Frontal cortex (tissue), 4 donors: ENCODE results near the gene ETNK2. TPM values are rescaled to one million over a fixed set of nuclear protein-coding genes. Genes with fewer than 3 reads are reported as not detected.
A peak's percentile ranks its signal among the peaks of the same experiment; 100 is the strongest.

Experiments used
- DNase-seq, 2 donors: peaks; one replicate each; pipeline ENCODE4 v3.0.0; 2012; ENCODE audit warnings: low spot score in 2 of 2
- FAIRE-seq: peaks from 2 replicates; lab custom pipeline; 2012; peaks lifted over from hg19 to GRCh38; lab: Jason Lieb, UNC
- total RNA-seq: library from RNA; depleted of rRNA; stranded (reverse); fragments of >200 nt; gene quantifications from one replicate; pipeline ENCODE4 v1.2.3, GENCODE V29; 2014
- donor health status: control.
- donor health status: control.
- donor health status: control.

Gene ETNK2, protein sequence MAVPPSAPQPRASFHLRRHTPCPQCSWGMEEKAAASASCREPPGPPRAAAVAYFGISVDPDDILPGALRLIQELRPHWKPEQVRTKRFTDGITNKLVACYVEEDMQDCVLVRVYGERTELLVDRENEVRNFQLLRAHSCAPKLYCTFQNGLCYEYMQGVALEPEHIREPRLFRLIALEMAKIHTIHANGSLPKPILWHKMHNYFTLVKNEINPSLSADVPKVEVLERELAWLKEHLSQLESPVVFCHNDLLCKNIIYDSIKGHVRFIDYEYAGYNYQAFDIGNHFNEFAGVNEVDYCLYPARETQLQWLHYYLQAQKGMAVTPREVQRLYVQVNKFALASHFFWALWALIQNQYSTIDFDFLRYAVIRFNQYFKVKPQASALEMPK
- total RNA-seq = 31.0 TPM

DNA sequence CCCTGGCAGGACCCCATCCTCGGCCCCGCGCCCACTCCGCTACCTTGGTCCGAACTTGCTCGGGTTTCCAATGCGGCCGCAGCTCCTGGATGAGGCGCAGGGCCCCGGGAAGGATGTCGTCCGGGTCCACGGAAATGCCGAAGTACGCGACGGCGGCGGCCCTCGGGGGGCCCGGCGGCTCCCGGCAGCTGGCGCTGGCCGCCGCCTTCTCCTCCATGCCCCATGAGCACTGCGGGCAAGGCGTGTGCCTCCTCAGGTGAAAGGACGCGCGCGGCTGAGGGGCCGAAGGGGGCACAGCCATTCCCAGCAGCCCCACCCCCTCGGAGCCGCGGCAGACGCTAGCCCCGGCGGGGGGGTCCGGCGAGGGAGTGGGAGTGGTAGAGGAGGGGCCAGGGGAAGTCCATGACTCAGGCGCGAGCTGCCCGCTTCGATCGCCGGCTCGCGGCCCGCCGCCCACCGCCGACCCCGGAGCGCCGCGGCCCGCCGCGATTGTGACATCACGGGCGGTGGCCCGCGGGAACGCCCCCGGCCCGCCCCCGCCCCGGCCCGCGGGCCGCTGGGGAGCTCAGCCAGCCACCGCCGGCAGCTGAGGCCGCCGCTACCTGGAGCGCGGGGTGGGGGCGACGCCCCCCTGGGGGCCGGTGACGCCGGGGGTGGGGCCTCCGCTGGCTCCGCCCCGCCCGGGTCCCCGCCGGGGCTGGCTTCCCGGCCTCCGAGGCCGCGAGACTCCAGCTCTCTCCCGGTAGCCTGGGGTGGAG is at the start of gene ETNK2:
TSS of gene ETNK2 (minus strand) at position 493 of the 758 bp plus-strand sequence. CDS start at position 301, 192 bp downstream.
- FAIRE-seq = no peak
- DNase-seq = peak; percentile 71 to 92

DNA sequence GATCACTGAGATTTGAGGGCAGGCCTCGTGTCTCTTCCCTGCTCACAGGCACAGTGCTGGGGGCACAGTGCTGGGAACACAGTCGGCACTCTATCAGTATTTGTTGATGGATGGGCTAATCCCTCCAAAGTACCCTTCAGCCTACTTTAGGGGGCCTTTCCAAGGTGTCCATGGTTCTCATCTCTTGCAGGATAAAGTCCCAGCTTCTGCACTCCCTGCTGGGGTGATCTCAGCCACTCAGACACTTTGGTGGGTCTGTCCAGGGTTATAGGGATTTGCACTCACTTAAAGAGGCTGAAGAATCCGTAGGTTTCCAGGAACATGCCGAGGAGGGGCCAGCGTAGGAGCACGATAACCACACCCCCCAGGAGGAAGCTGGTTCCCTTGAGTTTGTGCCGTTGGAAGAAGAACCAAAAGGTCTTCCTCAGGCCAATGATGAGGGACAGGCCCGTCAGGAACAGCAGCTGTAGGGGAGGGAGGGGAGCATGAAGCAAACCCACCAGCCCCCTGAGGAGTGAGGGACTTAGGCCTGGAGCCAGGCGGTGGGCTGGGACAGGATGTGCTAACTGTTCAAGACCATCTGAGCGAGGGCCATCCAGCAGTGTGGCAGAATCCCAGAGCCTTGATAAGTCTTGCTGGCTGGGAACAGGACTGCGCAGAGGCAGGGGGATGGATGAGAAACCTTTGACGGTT is 49.6 kb upstream of the ETNK2 start:
- DNase-seq (no peak), FAIRE-seq (no peak)

DNA sequence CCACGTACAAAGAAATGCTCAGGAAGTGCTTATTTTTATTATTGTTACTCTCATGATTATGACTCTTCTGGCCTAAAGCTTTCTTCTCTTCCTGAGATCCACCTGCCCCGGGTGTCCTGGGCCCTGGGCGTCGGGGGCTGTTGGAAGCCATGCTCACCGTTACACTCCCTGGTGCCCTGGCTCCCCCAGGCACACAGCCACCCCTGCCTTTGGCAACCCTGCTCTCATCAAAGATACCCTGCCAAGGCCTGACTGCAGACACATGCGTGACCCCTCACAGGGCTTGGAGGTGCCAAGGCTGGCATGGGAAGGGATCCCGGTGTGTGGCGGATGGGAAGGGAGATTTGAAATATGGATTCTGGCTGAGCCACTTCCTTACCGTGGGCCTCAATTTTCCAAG is 47.7 kb upstream of the ETNK2 start:
- DNase-seq = no peak
- no peak for FAIRE-seq

DNA sequence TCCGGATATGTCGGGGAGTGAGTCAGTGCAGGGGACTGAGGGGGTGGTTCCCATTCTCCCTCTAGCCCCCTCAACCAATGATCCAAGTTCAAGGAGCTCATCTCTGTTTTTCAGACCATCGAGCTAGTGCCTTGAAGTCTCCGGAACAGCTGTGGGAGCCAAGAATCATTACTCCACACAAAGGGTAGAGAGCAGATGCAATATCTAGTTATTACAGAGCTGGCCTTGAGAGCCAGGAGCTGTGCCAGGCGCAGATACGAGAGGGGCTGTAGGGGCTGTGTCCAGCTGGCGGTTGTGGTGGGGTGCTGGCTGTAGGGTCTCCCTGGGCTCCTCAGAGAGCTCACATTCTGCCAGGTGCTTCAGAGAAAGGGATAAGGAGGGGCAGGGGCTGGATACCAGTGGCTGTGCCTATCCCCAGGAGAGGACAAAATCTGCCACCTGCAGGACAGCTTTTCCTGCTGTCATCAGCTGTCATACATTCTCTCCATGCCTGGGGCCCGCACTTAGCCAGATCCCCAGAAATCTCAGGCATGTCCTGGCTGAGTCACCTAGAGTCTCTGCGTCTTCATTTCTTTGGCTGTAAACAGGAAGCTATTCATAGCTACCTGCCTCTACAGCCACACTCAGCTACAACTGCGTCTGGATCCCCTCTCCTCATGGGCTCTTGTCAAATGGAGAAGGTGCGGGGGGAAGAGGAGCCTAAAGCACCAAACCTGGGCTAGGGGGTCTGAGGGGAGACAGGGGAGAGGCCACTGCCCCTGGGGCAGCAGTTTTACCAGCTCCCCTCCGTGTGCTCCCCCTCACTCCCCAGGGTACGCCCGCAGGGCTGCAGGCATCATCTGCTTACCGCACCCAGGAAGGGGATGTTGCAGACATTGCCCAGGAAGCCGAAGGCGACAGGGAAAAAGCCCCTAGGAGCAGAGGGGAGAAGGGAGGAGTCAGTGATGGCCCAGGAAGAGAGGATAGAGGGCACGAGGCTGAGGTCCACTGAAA is 46.8 kb upstream of the ETNK2 start:
- no peak for FAIRE-seq
- DNase-seq = peak in 1 of 2 donors; percentile 41

DNA sequence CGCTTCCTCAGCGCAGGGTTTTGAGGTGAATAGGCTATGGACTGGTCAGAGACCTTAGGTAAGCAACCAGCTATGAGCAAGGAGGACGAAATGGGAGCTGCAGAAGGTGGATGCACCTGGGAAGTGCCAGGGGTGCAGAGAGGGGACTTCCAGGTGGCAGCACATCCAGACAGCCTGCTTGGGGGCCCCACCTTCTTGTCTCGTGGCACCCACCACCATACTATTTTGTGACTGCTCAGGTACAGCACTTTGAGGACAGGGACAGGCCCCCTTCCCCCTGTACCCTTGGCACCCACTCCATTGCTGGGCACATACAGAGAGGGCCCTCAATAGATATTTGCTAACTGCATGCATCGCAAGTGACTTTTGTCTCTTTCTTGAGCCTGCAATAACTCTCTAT is 45.2 kb upstream of the ETNK2 start:
- FAIRE-seq = no peak

DNA sequence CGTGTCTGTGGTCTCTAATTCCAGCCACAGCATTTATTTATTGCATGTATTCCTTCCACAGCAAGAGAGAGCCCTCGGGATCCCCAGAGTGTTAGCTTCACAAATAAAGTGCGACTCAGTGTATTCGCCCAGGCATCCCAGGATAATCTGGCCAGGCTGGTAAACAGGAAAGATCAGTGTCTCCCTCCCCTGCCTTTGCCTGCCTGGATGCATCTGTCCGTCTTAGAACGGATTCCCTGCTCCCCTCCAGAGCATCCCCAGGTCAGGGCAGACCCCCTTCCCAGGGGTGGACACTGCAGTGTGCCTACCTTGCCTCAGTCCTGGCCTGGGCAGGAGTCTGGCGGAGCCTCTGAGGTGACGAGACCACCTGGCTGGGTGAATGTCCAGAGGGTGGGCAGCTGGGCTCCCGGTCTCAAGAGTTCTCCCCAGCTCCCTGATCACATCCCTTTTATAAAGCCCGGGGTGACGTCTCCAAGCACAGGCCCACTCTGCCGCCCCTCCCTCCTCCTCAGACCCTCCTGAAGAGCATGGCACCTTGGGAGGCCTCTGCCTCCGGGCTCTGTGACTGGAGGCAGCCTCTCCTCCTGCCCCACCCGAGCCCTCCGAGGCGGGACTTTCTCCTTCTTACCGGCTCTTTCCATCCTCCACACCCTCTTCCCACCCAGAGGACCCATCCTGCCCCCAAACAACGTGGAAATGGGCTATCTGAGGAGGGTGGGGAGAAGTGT is 44.4 kb upstream of the ETNK2 start, which contains the start of gene KISS1:
TSS of gene KISS1 (minus strand) at position 424 of the 728 bp plus-strand sequence. CDS start 3,615 bp downstream, outside the sequence.
- no peak for DNase-seq
- FAIRE-seq = no peak

More for the DNA sequence above, 45.2 kb upstream of the ETNK2 start:
- DNase-seq = no peak

DNA sequence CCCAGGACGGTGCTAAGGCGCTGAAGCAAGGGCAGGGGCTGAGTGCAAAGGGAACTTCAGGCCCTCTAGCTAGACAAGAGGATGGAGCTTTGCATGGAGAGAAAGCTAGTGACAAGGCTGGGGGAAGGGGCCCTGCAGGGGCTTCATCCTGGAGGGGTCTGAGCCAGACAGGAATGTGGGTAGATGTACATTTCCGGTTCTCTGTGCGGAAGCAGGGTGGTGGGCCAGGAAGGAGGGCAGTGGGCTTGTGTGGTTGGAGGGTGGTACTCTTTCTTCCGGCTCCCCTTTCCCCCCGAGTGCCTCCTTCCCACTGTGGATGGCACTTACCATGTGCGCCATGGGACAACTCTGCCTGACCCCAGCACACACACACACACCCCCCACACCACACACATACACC is 42.9 kb upstream of the ETNK2 start:
- DNase-seq (no peak), FAIRE-seq (no peak)

DNA sequence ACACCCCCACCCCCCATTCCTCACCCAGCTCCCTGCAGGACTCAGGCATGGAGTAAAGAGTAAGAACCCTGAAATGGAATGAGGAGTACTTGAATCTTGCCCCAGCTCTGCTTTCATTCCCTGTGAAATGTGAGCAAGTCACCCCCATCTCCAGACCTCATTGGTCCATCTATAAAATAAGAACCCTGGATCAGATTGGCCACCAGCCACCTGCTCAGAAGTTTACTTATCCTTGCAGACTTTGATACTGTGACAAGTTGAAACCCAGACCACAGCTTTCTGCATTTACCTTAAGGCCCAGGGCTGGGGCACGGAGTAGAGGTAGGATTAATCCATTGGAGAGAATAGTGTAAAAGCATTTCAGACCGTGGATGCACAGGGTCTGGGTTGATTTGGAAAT is 42.2 kb upstream of the ETNK2 start:
- DNase-seq = no peak
- no peak for FAIRE-seq

DNA sequence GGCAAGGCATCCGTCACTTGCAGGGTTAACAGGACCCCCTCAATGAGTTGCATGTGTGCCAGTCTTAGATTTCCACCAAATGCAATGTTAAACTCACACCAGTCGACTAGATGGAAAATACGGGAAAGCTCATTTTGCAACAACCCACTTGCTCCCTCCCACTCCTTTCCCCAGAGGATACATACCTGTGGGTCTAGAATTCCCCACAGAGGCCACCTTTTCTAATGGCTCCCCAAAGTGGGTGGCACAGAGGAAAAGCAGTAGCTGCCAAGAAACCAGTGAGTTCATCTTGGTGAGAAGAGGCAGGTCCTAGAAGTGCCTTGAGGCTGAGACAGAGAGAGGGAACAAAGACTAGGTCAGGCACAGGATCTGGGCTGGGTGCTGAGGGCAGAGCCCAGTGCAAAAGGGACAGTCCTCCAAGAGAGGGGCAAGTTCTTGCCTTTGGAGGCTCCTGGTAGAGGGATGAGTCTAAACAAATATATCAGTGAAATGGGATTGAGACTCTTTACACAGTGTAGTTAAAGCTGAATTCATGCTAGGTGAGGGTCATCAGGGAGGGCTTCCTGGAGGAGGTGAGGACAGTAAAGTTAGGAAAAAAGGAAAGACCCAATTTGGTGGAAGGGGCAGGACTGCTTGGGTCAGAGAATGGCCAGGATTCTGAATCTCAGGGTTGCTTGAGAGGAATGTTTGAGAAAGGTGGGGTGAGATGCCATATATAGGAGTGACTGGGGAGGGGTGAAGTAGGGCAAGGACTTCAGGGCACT is 40.9 kb upstream of the ETNK2 start:
- DNase-seq (no peak), FAIRE-seq (no peak)

DNA sequence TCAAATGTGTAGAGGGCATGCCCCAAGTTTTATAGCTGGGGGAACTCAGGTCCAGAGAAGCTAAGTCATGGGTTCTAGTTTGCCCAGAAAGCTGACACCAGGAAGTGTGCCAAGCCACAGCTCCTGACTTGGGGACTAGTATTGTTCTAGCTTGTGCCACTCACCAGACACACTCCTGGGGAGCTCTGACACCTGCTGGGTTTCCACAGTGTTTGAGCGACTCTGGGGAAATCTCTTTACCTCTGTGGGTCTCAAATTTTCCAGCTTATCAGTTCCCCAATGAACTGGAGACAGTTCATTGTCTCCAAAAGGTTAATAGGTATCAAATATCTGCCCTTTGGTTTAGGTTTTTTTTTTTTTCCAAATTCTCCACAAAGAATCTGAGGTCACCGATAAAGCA is 40.2 kb upstream of the ETNK2 start:
- DNase-seq = no peak
- FAIRE-seq = no peak

DNA sequence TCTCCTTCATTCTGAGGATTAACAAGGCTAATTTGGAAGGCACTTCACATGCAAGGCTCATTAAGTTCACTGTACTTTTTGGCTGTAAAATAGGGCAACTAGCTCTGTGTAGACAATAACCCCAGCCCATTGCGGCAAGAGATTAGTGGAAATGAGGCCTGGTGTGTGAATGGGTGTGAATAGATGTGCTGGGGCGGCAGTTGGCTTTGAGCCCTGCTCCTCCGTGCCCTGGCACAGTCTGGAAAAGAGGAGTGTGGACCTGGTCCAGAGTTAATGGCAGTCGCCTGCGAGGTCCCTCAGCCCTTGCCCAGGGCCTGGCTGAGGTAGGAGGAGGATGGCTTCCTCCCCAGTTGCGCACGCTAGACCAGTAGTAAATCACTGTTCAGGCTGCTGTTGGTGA is 39.6 kb upstream of the ETNK2 start:
- no peak for FAIRE-seq
- peak; percentile 41 to 51 for DNase-seq

DNA sequence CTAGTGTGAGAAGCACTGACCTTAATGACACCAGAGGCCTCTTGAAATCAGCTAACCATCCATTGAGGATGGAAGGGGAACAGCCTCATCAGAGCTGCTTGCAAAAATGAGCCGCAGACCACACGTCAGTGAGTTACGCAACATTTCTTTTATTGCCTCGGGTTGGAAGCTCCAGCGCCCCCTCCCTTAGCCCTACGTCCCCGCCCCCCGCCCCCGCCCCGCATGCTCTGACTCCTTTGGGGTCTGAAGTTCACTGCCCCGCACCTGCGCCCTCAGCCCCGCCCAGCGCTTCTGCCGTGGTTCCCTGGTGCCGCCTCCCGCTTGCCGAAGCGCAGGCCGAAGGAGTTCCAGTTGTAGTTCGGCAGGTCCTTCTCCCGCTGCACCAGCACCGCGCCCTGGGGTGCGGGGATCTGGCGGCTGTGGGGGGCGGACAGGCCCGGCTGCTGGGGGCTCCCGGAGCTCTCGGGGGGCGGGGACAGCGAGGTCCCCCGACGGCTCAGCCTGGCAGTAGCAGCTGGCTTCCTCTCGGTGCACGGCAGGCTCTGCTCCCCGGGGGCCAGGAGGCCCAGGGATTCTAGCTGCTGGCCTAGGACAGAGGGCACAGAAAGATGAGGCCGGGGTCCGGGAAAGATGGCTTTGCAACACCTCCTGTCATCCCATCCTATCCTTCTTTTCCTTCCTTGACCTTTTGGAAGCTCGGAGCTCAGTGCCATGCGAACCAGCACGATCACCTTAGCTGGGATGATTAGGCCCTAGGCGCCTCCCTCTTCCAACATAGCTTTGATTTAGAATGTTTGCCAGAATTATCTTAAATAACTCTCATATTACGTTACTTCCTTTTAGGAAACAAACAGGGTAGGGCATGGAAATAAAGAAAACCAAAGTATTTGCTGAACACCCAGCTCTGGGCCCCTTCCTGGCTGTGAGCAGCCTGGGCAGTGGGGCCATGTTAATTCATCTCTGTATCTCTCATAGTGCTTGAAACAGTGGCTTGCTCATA is 38.7 kb upstream of the ETNK2 start:
- DNase-seq = peak in 1 of 2 donors; percentile 43
- FAIRE-seq = no peak

DNA sequence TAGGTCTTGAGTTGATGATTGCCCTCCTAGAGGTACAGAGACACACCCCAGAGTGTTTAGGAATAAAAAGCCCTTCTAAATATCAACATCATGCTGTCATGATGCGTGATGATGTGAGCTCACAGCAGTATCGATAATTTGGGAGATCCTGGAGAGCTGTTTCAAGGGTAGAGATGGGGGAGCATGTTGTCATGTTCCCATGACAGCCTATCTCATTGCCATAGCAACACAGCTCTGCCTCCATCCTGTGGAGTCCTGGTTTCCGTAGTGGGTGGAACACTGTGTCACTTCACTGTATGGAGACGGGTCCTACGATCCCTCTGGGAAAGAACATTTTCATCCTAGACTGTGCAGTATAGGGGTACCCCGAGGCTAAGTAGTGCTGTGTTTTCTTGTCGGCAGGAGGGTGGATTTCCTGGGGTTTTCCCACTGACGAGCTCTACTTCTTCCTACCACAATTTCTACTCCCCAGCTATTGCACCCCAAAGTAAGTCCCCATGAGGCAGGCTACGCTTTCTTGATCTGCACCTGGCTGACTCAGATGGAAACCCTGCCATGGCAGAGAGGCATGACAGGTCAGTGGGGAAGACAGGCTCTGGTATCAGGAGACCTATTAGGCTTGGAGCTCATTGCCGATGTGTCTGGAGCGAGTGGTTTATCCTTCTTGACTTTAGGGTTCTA is 37.3 kb upstream of the ETNK2 start:
- DNase-seq (peak in 1 of 2 donors; percentile 55), FAIRE-seq (no peak)

DNA sequence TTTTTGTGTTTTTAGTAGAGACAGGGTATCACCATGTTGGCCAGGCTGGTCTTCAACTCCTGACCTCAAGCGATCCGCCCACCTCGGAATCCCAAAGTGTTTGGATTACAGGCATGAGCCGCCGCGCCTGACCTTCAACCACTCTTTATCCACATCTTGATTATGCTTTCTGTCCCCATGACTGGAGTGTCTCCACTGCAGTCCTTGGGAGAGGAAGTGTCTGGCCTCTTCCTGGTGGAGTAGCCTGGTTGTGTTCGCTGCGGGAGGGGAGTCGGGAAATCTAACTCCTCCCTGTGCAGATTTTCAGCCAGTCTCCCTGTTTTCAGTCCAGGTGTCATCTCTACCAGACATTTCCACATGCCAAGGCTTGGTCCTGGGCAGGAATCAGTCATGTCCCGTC is 34.8 kb upstream of the ETNK2 start:
- no peak for DNase-seq
- FAIRE-seq = no peak

DNA sequence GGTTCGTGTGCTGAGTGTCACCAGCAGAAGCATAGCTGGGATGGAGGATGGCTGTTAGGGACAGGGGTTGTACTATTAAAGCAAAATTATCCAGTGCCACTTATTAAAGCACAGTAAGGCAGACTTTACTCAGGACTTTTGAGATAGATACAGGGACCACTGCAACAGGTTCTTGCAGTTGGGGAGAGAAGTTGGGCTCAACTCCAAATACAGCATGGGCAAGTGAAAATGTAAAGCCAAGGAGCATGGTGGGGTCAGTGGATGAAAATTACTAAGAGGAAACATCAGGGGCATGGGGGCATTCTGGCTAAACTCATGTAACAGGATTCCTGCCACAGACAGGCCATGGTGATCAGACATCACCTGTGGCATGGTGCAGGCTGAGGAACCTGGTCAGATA is 29.3 kb upstream of the ETNK2 start:
- FAIRE-seq = no peak
- no peak for DNase-seq

DNA sequence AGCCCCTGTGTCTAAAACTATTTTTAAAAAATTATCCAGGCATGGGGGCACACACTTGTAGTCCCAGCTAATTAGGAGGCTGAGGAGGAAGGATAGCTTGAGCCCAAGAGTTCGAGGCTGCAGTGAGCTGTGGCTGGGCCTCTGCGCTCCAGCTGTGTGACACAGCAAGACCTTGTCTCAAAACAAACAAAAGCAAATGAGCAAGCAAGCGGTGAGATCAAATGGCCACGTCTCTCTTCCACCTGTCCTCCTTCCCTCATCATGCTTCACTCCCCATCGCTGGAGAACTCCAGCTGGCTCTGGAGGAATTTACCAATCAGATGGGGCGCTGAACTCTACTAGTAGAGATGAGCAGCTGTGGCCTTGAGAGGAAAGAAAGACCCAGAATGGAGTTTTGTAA is 28.3 kb upstream of the ETNK2 start:
- no peak for FAIRE-seq

More for the DNA sequence above, 28.3 kb upstream of the ETNK2 start:
- DNase-seq = no peak
